HEK293T (cell line): ENCODE measurements around the gene BTG4.

Source experiments
- CTCF ChIA-PET: fragments of 350-600 bp; formaldehyde crosslinking; extraction: SDS; loops from one replicate; lab custom pipeline; 2021; ENCODE audit warnings: antibody characterized with exemption, inconsistent platforms; lab: Yijun Ruan, JAX
- POLR2A ChIA-PET: fragments of 350-600 bp; formaldehyde crosslinking; extraction: SDS; loops from one replicate; lab custom pipeline; 2020; ENCODE audit warnings: antibody characterized with exemption, inconsistent platforms; lab: Yijun Ruan, JAX
- DNase-seq: peaks from one replicate; pipeline ENCODE4 v3.0.0; 2012; ENCODE audit warnings: mixed read lengths; ENCODE audit errors: extremely low spot score
- ARNT ChIP-seq: fragments of 450-650 bp; IDR thresholded peaks from 2 replicates; pipeline ENCODE4 v1.6.1; 2017; ENCODE audit warnings: mild to moderate bottlenecking
- BHLHE40 ChIP-seq: fragments of 450-650 bp; IDR thresholded peaks from 2 replicates; pipeline ENCODE4 v1.6.1; 2016; ENCODE audit warnings: mild to moderate bottlenecking, moderate library complexity, borderline replicate concordance
- CTBP1 ChIP-seq: fragments of 450-650 bp; IDR thresholded peaks from 2 replicates; pipeline ENCODE4 v1.6.1; 2016; ENCODE audit warnings: borderline replicate concordance
- ELF4 ChIP-seq: fragments of 450-650 bp; IDR thresholded peaks from 2 replicates; pipeline ENCODE4 v1.6.1; 2017; ENCODE audit warnings: antibody characterized with exemption
- FOXA1 ChIP-seq: fragments of 450-650 bp; IDR thresholded peaks from 2 replicates; pipeline ENCODE4 v1.6.1; 2016; ENCODE audit warnings: mild to moderate bottlenecking
- FOXK2 ChIP-seq: fragments of 450-650 bp; IDR thresholded peaks from 2 replicates; pipeline ENCODE4 v1.6.1; 2016; ENCODE audit warnings: mild to moderate bottlenecking
- FOXM1 ChIP-seq: fragments of 450-650 bp; IDR thresholded peaks from 2 replicates; pipeline ENCODE4 v1.6.1; 2017; ENCODE audit warnings: mild to moderate bottlenecking, borderline replicate concordance
- HDGF ChIP-seq: fragments of 450-650 bp; IDR thresholded peaks from 2 replicates; pipeline ENCODE4 v1.6.1; 2017; ENCODE audit warnings: antibody characterized with exemption, borderline replicate concordance
- L3MBTL2 ChIP-seq: fragments of 450-650 bp; conservative IDR thresholded peaks from 2 replicates; pipeline ENCODE4 v1.6.1; 2016; ENCODE audit warnings: mild to moderate bottlenecking
- LEF1 ChIP-seq: fragments of 450-650 bp; IDR thresholded peaks from 2 replicates; pipeline ENCODE4 v1.6.1; 2017; ENCODE audit warnings: mild to moderate bottlenecking, borderline replicate concordance
- NFRKB ChIP-seq: fragments of 450-650 bp; IDR thresholded peaks from 2 replicates; pipeline ENCODE4 v1.6.1; 2016; ENCODE audit warnings: mild to moderate bottlenecking, moderate library complexity
- PKNOX1 ChIP-seq: fragments of 450-650 bp; IDR thresholded peaks from 2 replicates; pipeline ENCODE4 v1.6.1; 2016
- SP1 ChIP-seq: fragments of 450-650 bp; IDR thresholded peaks from 2 replicates; pipeline ENCODE4 v1.6.1; 2017
- SUZ12 ChIP-seq: fragments of 450-650 bp; IDR thresholded peaks from 2 replicates; pipeline ENCODE4 v1.6.1; 2016; ENCODE audit warnings: mild to moderate bottlenecking
- TARDBP ChIP-seq: fragments of 450-650 bp; IDR thresholded peaks from 2 replicates; pipeline ENCODE4 v1.6.1; 2016
- ZNF384 ChIP-seq: fragments of 450-650 bp; IDR thresholded peaks from 2 replicates; pipeline ENCODE4 v1.6.1; 2016

Gene BTG4

GRCh38 chr11:111555255-111555654 lies 43.1 kb upstream of the BTG4 start:
- CTCF ChIA-PET: interaction anchor here (0.6 kb wide), 1 partner anchor 62 kb away, joined by 3 read pairs; no protein-coding TSS in a partner anchor
- DNase-seq: no peak
- TF ChIP-seq NFRKB (no peak), CTBP1 (no peak), L3MBTL2 (no peak)
- POLR2A ChIA-PET: no interaction called here

GRCh38 chr11:111554532-111554931 lies 42.3 kb upstream of the BTG4 start:
- no peak for TF ChIP-seq ARNT
- TF ChIP-seq SUZ12: no peak
- TF ChIP-seq NFRKB: no peak
- TF ChIP-seq PKNOX1: no peak
- no peak for TF ChIP-seq HDGF
- no peak for TF ChIP-seq ELF4
- TF ChIP-seq FOXK2: no peak
- TF ChIP-seq BHLHE40: no peak
- TF ChIP-seq FOXA1: no peak
- TF ChIP-seq TARDBP: no peak
- TF ChIP-seq SP1: no peak
- no peak for TF ChIP-seq LEF1
- no peak for TF ChIP-seq CTBP1
- TF ChIP-seq ZNF384: no peak
- TF ChIP-seq L3MBTL2: no peak
- CTCF ChIA-PET: interaction anchor here (1.0 kb wide), 1 partner anchor 127 kb away, joined by 3 read pairs; no protein-coding TSS in a partner anchor
- POLR2A ChIA-PET: no interaction called here
- no peak for DNase-seq

GRCh38 chr11:111550258-111550657 lies 38.1 kb upstream of the BTG4 start:
- ChIA-PET CTCF (no interaction called here), POLR2A (no interaction called here)
- no peak for TF ChIP-seq FOXA1
- TF ChIP-seq HDGF: no peak
- TF ChIP-seq CTBP1: no peak
- TF ChIP-seq SP1: no peak
- TF ChIP-seq NFRKB: no peak
- TF ChIP-seq FOXM1: no peak
- no peak for TF ChIP-seq ELF4
- TF ChIP-seq SUZ12: no peak
- no peak for TF ChIP-seq ARNT
- no peak for TF ChIP-seq L3MBTL2
- no peak for TF ChIP-seq BHLHE40
- TF ChIP-seq TARDBP: no peak
- no peak for TF ChIP-seq PKNOX1
- no peak for TF ChIP-seq FOXK2
- no peak for TF ChIP-seq LEF1
- no peak for TF ChIP-seq ZNF384
- DNase-seq: no peak

- POLR2A ChIA-PET: no interaction called here
- CTCF ChIA-PET: no interaction called here
- TF ChIP-seq HDGF (no peak), FOXK2 (no peak), PKNOX1 (no peak), TARDBP (no peak), SUZ12 (no peak), ARNT (no peak), SP1 (no peak), FOXA1 (no peak), L3MBTL2 (no peak), ELF4 (no peak), FOXM1 (no peak), CTBP1 (no peak), ZNF384 (no peak), LEF1 (no peak), NFRKB (no peak)
- DNase-seq: no peak
Observed at GRCh38 chr11:111549869-111550203, 37.6 kb upstream of the BTG4 start.

- CTCF ChIA-PET: no interaction called here
- POLR2A ChIA-PET: no interaction called here
- TF ChIP-seq HDGF: no peak
- TF ChIP-seq FOXK2: no peak
- no peak for TF ChIP-seq TARDBP
- no peak for TF ChIP-seq ELF4
- TF ChIP-seq SP1: no peak
- TF ChIP-seq ZNF384: no peak
- no peak for TF ChIP-seq FOXA1
- no peak for TF ChIP-seq PKNOX1
- no peak for TF ChIP-seq FOXM1
- TF ChIP-seq ARNT: no peak
- no peak for TF ChIP-seq BHLHE40
- no peak for TF ChIP-seq CTBP1
- TF ChIP-seq NFRKB: no peak
- no peak for TF ChIP-seq LEF1
- no peak for TF ChIP-seq SUZ12
- no peak for DNase-seq
Observed at GRCh38 chr11:111549196-111549868, 37.1 kb upstream of the BTG4 start.

- no peak for DNase-seq
- TF ChIP-seq NFRKB (no peak), FOXM1 (no peak), SP1 (no peak), L3MBTL2 (no peak), FOXA1 (no peak), BHLHE40 (no peak), HDGF (no peak), SUZ12 (no peak), CTBP1 (no peak), FOXK2 (no peak)
- POLR2A ChIA-PET: no interaction called here
- CTCF ChIA-PET: no interaction called here
Observed at GRCh38 chr11:111548525-111548924, 36.3 kb upstream of the BTG4 start.
